ENCODE measurements around the gene PYGL.
"Not testable (repeated sequence)": the region's sequence is repeated elsewhere in the genome, so short reads cannot be mapped to it uniquely, and the experiment has no call there.

Gene PYGL

DNA sequence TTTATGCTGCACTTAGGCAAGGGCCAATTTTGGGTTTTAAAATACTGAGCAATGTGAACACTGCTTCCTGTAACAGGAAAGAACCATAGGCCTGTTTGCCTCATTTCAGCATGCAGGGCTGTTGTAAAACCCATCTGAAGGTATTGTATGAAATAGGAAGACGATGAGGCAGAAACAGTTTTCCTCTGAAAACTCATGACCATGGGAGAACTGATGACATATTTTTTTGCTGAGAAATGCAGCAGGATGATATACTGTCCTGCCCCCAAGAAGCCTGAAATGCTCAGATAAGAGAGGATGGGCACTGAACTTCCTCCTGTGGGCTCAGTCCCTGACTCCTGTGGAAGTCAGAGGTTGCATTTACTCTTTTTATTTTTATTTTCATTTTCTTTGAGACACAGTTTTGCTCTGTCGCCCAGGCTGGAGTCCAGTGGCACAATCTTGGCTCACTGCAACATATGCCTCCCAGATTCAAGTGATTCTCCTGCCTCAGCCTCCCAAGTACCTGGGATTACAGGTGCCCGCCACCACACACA is 17.4 kb downstream of the PYGL start:
- DNase-seq (ENCODE audit: low spot score): peak; percentile 47

DNA sequence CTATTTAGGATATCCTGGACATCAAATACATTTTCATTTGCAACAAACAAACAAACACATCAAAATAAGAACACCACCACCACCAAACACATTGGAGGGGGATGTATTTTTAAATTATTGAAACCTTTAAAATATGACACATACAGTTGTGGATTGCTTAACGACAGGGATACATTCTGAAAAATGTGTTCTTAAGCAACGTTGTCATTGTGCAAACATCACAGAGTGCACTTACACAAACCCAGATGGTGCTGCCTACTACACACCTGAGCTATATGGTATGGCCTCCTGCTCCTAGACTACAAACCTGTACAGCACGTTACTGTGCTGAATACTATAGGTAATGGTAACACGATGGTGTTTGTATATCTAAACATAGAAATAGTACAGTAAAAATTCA is 19.4 kb downstream of the PYGL start:
- no peak for DNase-seq (ENCODE audit: low spot score)

DNA sequence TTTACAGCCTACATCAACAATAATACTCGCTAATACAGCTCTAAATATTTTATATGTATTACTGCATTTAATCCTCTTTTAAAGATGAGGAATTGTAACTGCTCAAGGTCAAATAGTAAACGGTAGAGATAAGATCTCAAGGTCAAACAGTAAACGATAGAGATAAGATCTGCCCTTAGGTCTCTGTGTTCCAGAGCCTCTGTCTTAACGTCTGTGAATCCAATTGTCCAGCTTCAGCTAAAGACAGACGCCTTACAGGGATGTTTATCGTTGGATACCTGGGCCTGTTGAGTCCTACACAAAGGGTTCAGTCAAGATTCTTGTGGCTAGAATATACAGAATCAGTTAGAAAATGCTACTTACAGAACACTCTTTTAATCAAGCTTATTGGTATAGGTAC is 20.0 kb downstream of the PYGL start:
- no peak for DNase-seq (ENCODE audit: low spot score)

DNA sequence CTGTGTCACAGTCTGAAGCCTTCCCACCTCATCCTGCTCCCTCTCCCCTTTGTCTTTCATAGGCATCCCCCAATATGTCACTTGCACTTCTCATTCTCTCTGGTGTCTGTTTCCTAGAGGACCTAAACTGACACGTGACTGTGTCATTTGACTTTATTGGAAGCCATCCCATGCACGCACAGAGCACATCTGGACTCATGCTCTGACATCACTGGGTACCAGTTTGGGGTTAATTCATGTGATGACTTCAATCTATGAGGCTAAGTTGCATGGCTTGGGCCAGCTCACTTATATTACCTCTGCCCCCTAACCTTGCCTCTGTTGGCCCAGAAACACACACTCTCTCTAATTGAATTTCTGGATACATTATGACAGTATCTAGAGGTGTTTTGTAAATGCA is 21.5 kb downstream of the PYGL start:
- DNase-seq (ENCODE audit: low spot score): no peak

DNA sequence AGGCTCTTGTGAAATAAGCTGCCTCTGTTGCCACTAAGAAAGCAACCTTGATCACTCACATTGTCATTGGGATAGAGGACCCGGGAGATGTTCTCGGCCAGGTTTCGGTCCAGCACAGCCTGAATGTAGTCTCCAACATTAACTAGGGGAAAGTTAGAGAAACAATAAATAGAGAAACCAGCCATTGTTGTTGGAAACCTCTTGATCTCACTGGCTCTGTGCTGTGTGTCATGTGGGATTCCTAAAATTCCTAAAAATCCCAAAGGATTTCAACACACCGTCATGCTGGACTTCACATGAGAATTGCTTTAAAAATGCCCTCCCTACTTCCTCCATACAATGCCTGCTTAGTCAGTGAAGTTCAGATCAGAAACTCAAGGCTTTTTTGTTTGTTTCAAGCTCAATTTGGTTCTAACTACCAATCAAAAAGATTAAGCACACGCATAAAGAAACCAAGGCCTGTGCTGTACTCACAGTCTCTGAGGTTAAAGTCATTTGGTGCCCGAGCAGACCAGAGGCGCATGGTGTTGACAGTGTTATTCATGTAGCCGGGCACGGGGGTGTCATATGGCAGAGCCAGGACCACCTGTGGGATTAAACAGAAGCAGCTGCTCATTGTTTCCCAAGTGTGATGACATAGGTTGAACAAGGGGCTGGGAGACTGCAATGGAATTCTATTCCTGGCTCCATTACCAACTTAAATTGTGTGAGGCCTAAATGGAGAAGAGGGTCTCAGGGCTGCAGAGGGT is 23.6 kb downstream of the PYGL start:
- DNase-seq (ENCODE audit: low spot score): peak; percentile 68

DNA sequence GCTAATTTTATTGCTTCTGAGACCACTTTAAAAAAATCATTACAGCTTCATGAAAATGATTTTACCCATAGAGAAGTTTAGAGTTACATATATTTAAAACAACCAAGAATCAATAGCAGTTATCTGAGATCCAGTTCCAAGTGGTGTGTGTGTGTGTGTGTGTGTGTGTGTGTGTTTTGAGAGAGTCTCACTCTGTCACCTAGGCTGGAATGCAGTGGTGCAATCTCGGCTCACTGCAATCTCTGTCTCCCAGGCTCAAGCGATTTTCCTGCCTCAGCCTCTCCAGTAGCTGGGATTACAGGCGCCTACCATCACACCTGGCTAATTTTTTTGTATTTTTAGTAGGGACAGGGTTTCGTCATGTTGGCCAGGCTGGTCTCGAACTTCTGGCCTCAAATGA is 24.8 kb downstream of the PYGL start:
- not testable (repeated sequence) for DNase-seq (ENCODE audit: low spot score)

DNA sequence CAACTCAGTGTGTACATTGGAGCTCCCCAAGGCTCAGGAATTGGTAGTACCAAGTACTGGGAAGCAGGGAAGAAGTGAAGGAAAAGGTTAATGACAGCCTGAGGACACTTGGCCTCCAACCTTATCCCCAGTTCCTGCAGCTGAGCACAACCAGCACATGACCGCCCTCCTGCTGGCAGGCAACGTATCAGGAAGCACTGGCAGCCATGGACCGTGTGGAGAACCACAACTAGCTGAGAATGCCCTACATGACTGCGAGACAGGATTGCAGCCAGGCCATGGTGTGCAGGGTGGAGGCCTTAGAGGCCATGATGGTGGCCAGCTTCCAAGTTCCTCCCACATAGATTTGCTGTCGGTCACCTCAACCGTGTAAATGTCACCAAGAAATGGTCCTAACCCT is 26.8 kb downstream of the PYGL start:
- no peak for DNase-seq (ENCODE audit: low spot score)

DNA sequence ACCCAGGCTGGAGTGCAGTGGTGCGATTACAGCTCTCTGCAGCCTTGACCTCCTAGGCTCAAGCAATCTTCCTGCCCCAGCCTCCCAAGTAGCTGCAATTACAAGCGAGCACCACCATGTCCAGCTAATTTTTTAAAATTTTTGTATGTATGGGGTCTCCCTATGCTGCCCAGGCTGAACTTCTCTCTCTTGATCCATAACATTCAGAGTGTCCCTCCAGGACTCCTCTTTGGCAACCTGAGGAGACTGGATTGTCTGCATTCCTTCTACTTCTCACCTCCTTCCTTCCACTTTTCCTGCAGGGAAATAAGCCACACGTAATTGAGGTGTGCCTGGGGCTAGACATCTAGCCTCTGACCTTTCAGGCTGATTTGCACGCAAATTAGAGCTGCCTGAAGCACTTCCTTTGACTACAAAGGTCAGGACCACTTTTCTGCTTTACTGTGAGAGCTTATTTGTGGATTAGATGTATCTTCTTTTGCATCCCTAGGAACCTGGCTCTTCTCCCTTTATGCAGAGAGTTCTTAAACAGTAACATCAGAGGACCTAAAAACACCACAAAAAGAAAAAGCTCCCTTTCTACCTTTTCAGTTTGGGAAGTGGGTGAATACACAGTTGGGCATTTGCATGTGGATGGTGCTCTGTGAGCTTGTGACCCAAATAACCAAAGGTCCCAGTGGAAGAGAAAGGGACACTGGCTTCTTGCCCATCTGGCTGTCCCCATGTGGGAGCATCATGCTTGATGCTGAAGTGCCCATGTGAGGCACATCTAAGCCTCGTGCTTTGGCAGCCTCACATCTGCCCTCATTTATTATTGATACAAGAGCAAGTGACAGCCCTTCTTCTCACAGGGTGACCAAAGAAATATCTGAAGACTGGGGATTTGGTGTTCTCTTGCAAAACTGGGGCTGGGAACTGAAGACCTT is 33.5 kb downstream of the PYGL start:
- DNase-seq (ENCODE audit: low spot score): no peak

DNA sequence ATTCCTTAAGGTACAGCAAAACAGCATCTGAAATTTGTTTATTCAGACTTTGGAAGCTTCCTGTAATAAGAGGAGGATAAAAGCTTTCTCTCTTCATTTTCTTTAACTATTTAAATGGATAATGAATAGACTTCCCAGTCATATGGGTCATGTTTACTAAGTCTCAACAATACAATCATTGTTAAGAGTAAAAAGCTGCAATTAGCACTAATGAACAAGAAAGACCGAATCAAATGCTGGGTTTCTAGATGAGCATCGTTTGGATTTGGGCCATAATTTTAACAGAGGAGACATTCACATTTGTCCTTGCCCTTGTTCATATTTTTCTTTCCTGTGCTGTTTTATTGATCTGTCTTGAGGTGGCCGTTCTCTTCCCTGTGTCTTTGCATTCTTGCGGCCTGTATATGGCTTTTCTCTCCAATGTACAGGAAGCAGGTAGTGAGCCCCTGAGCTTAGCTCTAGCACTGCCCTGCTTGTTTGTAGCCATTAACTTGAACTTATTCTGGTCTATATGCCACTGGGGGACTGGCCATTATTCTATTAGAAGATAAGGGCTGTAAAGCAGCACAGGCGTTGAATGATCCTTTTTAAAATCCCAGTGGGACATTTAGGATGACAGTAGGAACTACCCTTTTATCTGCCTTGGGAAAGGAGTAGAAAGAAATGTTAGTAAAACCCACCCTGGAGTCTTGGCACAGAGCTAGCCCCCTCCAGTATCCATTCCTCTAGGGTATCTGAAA is 37.8 kb downstream of the PYGL start:
- no peak for DNase-seq (ENCODE audit: low spot score)

DNA sequence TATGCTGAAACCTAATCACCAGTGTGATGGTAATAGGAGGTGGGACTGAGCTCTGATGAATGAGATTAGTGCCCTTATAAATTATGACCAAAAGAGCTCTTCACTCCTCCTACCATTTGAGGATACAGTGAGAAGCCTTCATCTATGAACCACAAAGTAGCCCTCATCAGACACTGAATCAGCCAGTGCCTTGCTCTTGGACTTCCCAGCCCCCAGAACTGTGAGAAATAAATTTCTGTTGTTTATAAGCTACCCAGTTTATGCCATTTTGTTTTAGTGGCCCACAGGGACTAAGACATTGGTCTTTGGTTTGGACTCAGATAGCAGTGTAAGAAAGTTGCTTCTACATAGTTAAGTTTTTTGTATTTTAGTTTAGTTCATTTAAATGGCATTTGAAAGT is 39.6 kb downstream of the PYGL start:
- no peak for DNase-seq (ENCODE audit: low spot score)

DNA sequence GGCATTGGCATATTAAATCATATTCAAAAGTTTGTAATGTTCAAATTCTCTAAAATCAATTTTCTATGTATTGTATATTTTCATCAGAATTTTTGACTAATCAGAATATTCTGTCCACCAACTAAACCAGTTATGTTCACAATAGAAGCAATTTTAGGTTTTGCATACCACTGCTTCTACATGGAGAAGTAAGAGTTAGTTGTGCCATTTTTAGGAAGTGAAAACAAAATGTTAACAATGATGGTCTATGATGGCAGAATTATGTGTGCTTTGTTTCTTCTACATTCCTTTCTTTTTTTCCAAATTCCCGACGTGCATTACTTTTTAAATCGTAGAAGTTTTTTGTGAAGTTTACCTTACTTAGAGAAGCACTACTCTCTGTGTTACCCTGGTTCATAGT is 42.9 kb downstream of the PYGL start:
- no peak for DNase-seq (ENCODE audit: low spot score)

DNA sequence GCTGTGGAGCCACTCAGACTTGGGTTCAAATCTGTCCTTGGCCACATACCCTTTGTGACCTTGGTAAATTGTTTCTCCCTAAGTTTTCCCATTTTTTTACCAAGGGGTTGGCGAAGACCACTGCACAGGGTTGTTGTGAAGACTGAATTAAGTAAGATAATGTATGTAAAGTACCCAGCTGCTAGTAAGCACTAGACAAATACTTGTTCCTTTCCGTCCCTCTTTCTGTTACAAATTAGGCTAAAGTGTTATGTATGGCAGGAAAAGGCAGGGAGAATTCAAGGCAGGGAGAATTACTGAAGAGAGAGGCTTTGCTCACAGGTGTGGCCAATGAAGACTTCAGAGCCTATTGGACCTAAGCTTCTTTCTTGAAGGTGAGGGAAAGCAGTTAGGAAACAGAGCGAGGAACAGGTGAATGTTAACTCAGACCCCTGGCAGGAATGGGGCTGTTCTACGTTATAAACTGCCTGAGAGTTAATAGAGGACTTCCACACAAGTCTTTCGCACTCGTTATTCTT is 46.6 kb downstream of the PYGL start:
- DNase-seq (ENCODE audit: low spot score): no peak

DNA sequence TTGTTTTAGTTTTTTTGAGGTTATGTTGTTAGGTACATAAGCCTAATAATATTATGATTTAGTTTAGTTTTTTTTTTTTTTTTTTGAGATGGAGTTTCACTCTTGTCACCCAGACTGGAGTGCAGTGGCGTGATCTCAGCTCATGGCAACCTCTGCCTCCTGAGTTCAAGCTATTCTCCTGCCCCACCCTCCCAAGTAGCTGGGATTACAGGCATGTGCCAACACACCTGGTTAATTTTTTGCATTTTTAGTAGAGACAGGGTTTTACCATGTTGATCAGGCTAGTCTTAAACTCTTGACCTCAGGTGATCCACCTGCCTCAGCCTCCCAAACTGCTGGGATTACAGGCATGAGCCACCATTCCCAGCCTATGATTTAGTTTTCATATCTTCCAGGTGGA is 47.3 kb downstream of the PYGL start:
- not testable (repeated sequence) for DNase-seq (ENCODE audit: low spot score)

DNA sequence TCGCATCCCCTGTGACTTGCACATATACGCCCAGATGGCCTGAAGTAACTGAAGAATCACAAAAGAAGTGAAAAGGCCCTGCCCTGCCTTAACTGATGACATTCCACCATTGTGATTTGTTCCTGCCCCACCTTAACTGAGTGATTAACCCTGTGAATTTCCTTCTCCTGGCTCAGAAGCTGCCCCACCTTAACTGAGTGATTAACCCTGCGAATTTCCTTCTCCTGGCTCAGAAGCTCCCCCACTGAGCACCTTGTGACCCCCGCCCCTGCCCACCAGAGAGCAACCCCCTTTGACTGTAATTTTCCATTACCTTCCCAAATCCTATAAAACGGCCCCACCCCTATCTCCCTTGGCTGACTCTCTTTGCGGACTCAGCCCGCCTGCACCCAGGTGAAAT is 47.9 kb downstream of the PYGL start:
- not testable (repeated sequence) for DNase-seq (ENCODE audit: low spot score)

DNA sequence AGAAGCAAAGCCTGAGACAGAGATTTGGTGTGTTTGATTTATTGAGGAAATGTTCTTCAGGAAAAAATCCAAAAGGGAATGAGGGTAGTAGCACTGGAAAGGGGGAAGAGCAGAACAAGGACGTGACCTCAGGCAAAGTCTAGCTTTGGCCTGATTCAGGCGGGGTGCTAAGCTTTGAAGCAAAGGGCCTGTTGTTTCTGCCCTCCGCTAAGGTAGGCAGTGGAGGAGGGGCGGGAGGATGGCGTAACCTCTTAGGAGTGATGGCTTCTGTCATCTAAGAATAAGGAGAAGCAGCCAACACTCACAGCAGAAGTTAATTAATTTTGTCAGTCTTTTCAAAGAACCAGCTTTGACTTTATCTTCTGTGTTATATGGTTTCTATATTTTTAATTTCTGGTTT is 52.0 kb downstream of the PYGL start:
- no peak for DNase-seq (ENCODE audit: low spot score)

DNA sequence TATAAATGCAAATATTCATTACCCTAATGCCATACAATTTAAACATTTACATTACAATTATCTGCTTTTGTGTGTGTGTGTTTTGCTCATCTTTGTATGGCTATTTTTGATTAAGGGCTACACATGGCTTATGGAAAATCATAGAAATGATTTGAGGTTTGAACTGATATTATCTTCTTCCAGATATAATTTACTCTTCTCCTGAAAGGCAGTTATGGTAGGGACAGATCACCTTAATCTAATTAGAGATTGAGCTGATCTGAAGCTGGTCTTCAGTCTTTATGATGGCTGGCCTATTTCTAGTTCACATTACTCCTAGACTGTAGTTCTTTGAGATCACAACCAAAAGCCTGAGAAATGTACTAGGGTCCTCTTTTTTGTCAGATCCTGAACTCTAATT is 56.8 kb downstream of the PYGL start:
- DNase-seq (ENCODE audit: low spot score): no peak

DNA sequence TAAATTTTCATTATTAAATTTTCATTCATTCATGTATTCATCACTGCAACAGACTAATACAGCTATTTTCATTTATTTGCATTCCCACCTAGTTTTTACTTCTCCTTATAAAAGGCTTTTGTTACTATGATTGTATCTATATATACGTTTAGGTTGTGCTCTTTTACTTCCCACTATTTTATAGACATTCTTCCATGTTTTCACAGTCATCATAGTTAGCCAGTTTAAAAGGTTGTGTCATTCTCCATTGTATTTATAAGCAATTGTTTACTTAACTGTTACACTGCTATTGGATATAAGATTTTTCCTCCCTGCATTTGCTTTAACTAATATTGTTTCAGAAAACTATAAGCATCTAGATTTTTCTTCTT is 60.5 kb downstream of the PYGL start:
- no peak for DNase-seq (ENCODE audit: low spot score)

DNA sequence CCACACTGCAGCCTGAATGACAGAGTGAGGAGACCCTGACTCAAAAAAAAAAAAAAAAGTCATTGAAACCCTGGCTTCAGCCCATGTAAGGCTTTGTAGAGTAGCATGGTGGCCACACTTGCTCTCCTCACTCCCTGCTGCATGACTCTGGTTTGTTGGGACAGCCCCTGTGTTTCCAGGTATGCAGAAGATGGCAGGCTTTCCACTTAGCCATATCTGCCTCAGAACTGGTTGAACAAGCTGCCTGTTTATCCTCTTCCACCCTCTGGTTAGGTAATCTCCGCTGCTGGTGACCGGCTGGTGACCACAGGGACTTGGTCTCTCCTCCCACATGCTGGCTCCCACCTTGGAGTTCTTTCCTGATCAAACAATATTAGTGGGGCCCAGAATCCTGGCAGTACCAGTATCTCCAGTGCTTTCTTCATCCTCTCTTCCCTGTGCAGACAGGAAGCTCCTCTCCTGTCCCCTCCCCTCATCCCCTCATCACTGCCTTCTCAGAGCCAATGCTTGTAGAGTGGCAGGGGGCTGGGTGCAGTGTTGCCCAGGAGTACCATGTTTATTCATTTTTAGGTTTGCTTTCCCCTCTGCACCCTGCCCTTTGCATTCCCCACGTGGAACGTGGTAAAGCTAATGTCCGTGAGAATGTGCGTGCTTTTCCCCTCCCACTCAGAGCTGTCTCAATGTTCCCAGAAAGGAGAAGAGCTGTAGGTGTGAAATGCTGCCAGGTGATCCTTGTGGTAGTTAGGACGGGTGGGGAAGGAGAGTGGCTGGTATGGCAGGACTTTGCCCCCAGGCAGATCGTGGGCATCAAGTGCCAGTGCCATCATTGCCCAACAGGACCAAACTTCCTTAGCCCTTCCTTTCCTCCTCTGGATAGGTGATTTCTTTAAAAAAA is 61.1 kb downstream of the PYGL start:
- no peak for DNase-seq (ENCODE audit: low spot score)

DNA sequence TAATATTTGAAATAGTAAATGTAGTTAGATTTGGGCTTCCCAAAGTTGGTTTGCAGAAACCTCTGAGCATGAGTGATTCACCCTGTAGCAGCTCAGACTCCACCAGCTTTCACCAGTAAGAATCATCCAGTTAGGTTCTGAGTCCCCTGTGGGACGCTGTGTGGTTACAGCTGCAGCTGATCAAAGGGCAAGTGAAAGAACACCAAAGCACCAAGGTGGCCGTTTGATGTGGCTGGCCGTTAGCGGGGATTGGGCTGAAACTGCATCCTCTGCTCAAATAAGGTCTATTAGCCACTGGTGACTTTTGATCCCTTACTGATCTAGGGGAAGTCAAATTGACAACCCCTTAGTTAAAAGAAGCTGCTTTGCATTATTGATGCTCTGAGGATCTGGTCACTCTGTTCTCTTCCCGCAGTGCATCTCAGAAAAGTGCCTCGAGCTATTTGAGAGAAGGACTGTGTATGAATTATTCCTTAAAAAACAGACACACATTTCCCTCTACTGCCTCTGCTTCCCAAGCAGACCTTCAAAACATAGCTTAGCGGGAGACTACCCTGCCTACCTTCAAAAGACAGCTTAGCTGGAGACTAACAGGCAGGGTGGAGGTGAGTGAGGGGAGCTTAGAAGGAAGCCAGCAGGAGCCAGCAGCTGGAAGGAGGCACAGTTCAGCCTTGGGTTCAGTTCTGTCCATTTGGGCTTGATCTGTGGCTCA is 68.8 kb downstream of the PYGL start:
- DNase-seq (ENCODE audit: low spot score): no peak

DNA sequence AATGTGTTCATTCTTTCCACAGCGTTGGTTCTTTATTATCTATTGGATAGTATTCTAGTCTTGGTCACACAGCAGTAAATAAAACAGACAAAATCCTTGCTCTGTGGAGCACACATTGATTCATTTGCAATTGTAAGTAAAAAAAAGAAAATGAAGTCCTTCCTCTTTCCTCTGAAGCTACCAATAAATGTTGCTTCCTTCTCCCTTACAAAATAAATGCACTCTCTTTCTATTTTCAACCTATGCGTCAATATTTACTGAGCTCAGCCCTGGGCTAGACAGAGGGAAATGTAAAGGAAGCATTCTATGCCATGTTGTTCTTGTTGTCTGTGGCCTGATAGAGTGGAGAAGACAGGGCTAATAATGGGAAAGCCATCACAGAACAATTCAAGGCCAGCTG is 69.5 kb downstream of the PYGL start:
- no peak for DNase-seq (ENCODE audit: low spot score)

Data from kidney capillary endothelial cell (primary cell).